Esophagus squamous epithelium (tissue), 4 donors: Measurements from ENCODE around the gene BIRC6.
"Not testable (repeated sequence)": the region's sequence is repeated elsewhere in the genome, so short reads cannot be mapped to it uniquely, and the experiment has no call there.

Experiments used
- CTCF ChIP-seq, 6 experiments: fragments of 450-650 bp in 4 of 6; fragments of 200-600 bp in 2 of 6; sonication (generic) in 2 of 6; IDR thresholded peaks; one replicate each; pipeline ENCODE4 v1.5.1; 2016 to 2019; ENCODE audit warnings: antibody characterized with exemption in 6 of 6, mild to moderate bottlenecking in 4 of 6, moderate library complexity in 4 of 6
- POLR2A ChIP-seq, 4 donors: fragments of 450-650 bp; IDR thresholded peaks; one replicate each; pipeline ENCODE4 v1.6.1; 2017; ENCODE audit warnings: antibody characterized with exemption in 4 of 4, mild to moderate bottlenecking in 4 of 4, moderate library complexity in 3 of 4

- TF ChIP-seq CTCF, POLR2A (IDR thresholded peaks at IDR 0.05): not testable (repeated sequence)
These were observed 195.7 kb downstream of the BIRC6 start for GRCh38 chr2:32552483-32552882.
